GM21367 (cell line): ENCODE data around the gene QRFP.
"Not testable (repeated sequence)": the region's sequence is repeated elsewhere in the genome, so short reads cannot be mapped to it uniquely, and the experiment has no call there.

ENCODE experiments used
- ATAC-seq: cut with Tn5 transposase; IDR thresholded peaks from one replicate; pipeline ENCODE4 v1.9.1; 2021; ENCODE audit not compliant: unreplicated experiment

QRFP gene

DNA sequence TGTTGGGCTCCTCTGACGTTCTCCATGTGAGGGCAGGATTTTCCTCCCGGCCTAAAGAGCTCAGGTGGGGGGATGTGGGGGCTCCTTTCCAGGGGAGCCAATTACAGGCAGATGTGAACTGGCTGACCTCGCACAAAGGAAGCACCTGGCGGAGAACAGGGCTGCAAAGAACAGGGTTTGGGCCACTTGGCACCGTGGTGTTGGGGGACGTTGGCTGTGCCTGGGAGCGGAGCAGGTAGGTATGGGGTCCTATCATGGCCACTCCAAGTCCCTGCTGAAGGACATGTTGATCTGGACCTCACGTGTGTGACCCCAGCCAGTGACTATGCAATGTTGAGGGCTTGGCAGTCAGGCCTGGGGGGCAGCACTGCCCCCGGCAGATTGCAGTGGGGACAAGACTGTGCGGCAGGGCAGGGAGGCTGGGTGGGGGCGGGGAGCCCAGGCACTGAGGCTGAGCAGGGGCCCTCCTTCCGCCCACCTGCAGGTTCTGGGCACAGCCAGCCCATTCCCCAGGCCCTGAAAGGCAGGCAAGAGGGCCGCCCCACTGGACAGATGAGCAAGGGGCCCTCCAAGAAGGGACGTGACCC, 23.0 kb upstream of the QRFP start:
- ATAC-seq: no peak

DNA sequence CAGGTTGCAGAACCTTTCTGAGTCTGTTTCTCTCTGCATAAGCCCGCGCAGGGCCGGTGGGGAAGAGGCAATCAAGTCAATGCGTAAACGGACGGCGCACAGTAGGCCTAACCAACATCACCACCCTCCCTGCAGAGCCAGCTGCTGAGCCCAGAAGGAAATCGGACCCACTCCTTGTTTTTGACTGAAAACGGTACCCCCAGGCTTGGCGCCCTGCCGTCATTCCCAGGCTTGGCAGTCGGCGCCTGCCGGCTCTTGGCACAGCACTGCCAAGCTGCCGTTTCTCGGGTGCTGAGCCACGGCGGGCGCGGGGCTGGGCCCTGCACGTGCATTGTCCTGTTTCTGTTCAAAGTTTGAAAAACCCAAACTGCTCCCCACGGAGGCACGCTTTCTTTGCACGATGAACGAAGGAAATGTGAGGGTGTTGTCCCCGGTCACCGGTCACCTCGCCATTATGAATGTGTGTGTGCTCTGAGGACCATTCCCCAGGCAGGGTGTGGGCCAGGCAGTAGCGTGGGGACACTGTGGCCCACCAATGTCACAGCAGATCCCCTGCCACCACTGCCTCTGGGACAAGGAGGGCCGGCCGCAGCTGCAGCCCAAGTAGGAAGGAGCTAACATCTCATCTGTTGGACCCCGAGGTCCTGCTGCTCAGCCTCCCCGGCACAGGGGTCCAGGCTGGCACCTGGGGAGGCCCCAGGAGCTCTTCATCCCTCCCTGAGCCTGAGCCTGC, 22.4 kb upstream of the QRFP start:
- no peak for ATAC-seq

DNA sequence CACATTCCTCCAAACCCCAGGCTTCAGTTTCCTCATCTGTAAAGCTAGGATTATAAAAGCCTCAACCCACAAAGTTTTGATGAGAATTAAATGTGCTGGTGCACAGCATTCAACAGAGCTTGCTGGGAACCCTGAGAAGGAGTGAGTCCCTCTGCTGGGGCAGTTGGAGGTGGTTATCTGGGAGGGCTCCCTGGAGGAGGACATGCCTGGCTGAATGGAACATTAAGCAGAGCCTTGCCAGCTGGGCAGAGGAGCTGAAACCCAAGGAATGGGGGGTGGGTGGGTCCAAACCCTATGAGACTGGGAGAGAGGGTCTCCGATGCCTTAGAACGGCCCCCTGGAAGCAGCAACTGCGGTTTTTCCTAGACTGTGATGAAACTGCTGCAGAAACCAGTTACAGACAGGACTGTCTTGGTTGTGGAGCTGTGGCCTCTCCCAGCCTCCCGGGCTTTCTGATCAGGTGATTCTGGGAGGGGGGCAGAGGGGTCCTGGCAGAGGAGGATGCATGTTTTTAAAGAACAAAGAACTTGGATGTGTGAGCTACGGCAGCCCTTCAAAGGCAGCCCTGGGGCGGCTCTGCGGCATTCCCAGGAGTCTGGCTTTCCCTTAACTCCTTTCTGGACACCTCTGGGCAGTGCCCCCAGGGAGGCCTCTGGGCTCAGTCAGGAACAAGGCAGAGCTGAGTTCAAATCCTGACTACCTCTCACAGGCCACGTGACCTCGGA, 21.7 kb upstream of the QRFP start:
- no peak for ATAC-seq

DNA sequence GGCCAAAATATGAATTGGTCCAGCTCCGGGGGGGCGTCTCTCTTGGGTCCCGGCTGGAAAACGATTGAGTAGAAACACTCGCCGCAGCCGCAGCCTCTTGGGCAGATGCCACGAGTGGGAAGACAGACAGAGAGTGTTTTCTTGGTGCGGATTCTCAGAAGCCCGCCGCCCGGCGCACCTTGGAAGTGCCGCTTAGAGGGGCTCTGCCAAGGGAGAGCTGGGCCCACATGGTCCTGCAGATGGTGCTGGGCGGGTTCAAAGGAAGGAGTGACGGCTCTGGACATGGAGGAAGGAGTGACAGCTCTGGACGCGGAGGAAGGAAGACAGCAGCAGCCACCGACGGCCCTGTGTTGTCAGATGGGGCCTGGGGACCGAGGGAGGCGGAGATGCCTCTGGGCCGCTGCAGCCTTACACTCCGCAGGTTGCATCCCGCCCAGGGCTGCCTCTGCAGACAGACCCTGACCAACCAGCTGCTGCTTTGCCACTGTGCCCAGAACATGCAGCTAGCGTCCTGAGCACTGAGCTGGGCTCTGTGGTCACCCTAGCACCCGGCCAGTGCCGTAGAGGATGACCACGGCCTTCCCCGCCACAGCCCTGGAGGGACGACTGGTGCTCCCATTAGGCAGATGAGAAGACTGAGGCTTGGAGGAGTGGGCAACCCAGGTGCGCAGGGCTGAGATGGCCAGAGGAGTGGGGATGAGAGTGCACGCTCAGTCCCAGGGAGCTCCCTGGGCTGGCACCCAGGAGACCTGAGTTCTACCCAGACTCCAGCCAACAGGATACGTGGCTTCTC, 20.8 kb upstream of the QRFP start:
- ATAC-seq: no peak

DNA sequence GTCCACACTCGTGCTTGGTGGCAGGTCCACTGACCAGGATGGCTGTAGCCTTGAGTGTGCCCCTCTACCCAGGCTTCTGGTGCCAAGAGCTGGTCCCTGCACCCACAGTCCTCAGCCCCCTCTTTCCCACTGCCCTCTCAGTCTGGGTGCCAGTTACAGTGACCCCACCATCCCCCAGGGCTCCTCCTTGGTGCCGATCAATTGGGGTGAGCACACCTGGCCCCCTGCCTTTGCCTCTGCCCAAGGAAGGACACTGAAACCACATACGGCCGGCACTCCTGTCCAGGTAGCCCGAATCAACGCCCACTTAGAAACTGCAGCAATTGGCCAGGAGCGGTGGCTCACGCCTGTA, 18.5 kb upstream of the QRFP start:
- ATAC-seq: no peak

DNA sequence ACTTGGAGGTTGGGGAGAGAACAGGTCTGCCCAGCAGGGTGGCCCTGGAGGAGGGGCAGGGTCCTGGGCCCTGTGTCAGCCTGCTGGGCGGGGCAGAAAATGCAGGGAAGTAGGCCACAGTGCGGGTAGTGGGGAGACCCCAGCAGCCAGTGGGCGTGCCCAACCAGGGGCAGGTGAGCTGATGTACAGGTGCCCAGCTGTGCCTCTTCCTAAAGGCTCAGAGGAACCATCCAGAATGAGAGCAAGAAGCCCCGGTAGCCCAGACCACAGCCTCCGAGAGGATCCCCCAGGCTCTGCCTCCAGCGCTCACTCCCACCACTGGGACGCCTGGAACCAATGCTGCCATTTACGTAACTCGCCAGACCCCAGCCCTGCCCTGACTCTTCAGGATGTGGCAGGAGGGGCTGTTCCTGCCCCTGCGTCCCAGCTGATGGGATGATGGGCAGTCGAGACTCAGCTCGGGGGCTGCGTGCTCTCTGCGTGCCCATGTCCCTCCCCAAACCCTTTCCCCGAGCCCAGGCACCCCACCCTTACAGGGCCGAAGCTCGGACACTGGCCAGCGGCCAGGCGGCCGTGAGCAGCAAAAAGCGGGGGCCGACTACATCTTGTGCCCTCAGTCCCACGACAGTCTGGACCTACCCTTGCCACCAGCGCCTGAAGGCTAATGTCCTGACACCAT, 17.9 kb upstream of the QRFP start:
- no peak for ATAC-seq

DNA sequence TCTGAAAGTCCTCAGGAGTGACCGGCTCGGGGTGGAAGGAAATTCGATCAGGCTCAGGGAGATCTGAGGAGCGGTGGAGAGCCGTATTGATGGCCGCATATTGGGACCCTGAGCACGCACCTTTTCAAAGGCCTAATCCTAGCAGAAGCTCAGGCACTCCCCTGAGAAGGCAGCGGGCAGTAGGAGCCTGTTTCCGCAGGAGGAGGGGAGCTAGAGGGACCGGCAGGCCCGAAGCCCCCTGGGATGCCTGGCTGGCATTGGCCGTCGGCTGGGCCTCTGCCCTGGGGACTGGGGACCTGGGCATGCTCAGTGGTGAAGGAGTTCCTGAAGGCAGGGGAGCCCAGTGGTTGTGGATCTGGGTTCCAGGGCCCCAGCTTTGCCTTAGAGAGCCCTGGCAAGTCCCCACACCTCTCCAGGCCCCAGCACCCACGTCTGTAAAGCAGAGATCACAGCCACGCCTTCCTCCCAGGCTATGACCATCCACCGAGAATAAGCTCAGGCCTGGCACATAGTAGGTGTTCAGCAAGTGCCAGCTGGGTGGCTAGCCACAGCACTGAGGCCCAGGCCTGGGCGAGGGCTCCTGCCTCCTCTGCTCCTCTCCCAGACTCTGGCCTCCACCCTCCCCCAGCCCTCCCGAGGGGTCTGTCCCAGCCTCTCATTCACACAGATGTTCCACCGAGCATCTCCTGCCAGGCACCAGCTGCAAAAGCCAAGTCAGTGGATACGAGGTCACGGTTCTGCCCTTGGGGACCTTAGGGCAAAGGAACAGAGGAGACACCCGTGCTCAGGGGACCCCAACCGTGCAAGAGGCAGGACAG, 17.2 kb upstream of the QRFP start:
- no peak for ATAC-seq

DNA sequence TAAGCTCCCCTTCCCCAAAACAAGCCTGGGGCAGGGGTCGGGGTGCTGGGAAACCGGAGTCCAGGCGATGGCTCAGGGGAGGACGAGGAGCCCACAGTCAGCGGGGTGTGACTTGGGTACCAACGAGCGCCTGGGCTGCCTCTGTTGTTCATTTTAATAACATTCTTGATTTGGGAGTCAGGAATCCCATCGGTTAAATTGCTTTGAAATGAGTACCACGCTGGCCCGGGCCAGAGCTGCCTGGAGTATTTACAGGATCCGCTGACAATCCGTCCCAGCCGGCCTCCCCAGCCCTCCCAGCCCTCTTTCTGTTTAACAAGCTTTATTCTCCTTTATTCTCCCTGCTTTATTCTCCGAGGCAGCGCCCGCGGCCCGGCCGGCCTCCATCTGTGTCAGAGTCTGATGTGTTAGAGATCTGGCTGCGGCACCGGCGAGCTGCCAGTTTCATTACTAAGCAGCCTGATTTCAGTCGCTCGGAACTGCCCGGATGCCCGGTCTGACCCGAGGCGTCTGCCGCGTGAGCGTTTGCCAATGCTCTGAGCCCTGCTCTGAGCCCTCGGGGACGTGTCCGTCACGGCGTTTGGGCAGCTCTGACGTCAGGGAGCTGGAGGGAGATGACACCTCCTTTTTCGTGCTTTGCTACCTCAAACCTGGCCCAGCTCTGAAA, 16.5 kb upstream of the QRFP start:
- no peak for ATAC-seq

DNA sequence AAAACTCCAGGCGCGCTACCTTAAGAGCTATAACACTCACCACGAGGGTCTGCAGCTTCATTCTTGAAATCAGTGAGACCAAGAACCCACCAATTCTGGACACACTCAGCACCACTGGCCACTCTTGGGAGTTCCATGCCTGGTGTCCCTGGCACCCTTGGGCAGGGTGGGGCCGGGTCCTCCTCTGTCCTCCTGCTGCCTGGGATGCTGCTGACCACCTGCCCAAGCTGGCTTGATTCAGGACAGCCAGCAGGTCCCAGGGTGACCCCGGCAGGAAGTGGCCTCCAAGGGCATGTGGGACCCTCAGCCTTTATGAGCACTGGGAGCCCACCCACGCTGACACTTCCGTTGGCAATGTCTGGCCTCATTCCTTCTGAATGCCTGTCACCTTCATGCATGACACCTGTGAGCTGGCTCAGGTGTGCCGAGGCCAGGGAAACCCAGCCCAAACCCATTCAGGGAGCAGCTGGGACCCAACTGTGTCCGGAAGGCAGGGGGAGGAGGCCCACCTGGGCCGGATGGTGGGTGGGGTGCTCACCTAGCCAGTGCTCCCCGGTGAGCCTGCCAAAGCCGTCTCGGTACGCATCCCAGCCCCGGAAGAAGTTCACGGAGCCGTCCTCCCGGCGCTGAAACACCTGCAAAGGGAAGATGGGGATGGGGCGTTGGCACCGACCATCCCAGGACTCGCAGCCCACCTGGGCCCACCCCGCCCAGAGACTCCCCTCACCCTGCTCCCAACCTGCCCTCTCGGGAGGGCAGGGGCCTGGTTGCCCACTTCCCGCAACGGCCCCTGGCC, 14.8 kb upstream of the QRFP start:
- no peak for ATAC-seq

DNA sequence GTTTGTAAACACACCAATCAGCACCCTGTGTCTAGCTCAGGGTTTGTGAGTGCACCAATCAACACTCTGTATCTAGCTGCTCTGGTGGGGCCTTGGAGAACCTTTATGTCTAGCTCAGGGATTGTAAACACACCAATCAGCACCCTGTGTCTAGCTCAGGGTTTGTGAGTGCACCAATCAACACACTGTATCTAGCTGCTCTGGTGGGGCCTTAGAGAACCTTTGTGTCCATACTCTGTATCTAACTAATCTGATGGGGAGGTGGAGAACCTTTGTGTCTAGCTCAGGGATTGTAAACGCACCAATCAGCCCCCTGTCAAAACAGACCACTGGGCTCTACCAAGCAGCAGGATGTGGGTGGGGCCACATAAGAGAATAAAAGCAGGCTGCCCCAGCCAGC, 14.1 kb upstream of the QRFP start:
- not testable (repeated sequence) for ATAC-seq

DNA sequence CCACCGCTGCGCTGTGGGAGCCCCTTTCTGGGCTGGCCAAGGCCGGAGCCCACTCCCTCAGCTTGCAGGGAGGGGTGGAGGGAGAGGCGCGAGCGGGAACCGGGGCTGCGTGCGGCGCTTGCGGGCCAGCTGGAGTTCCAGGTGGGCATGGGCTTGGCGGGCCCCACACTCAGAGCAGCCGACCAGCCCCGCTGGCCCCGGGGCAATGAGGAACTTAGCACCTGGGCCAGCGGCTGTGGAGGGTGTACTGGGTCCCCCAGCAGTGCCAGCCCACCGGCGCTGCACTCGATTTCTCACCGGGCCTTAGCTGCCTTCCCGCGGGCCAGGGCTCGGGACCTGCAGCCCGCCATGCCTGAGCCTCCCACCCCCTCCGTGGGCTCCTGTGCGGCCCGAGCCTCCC, 13.4 kb upstream of the QRFP start:
- not testable (repeated sequence) for ATAC-seq

DNA sequence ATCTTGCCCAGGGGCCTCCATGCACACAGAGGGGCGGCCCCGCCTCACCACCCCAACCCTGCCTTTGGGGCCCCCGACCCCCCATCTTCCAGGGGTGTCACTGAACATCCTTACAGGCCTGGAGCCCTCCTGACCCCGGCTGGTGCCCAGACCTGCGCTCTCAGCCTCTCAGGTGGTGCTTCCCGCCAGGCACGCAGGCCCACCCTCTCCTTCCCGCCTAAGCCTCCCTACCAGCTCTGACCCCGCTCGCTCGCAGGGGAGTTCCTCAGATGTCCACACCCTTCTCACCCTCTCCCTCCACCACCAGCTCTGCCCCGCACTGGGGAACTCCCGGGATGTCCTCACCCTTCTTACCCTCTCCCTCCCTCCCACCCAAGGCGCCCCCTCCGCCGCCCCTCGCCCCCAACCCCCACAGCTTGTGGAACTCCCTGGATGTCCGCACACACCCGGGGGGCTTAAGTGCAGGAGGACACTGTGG, 12.3 kb upstream of the QRFP start:
- ATAC-seq: no peak

DNA sequence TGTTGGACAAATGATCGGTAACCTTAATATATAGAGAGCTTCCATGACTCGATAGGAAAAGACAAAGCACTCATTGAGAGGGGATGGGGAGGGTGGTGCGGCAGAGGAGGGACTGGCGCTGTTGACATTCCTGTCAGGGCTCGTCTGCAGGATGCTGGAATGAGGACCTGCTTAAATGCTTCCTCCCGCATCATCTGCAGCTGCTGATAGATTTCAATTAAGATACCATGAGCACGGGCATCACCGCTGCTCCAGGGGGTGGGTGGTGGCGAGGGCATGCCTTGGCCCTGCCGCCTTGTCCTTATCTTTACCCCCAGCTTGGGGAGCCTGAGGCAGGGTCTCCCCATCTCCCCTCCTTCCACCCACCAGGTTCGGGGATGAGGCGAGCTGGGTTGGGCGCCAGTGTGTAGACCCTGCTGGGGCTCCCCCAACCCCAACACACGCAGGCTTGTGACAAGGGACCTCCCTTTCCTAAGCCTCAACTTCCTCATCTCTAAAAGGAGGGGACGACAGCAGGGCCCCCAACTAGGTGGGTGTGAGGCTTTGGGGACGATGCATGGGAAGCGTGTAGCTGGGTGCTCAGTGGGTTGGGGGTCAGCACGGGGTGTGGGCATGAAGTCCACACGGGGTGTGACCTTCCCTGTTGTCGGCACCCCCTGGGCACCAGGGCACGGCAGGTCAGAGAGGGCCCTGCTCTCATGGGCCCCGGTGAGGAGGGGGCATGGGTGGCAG, 11.7 kb upstream of the QRFP start:
- ATAC-seq: no peak

DNA sequence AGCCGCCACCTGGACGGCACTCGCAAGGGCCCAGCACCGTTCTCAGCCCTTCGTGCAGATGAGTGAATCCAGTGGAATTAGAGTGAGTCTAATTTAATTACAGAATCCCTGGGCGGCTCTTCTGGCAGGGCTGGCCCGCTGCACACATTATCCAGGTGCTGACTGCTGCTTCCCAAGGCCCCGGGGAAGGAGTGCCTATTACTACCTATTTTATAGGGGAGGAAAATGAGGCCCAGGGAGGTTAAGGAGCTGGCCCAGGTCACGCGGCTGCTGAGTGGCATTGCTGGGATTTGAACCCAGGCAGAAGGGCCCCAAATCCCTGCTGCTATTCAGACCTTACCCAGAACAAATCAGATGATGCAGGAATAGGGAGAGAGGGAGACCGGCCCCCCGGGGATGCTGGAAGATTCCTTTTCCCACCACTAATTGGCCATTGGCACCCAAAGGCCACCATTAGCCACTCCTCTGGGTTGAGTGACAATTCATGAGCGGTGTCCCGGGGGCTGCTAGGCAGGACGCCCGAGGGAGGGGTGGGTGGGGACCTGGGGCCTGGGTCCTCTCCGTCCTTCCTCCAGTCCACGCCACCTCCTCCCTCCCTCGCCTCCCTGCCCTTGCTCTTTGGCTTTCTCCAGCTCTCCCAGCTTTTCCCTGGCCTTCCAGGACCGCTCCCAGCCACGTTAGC, 10.3 kb upstream of the QRFP start:
- no peak for ATAC-seq

DNA sequence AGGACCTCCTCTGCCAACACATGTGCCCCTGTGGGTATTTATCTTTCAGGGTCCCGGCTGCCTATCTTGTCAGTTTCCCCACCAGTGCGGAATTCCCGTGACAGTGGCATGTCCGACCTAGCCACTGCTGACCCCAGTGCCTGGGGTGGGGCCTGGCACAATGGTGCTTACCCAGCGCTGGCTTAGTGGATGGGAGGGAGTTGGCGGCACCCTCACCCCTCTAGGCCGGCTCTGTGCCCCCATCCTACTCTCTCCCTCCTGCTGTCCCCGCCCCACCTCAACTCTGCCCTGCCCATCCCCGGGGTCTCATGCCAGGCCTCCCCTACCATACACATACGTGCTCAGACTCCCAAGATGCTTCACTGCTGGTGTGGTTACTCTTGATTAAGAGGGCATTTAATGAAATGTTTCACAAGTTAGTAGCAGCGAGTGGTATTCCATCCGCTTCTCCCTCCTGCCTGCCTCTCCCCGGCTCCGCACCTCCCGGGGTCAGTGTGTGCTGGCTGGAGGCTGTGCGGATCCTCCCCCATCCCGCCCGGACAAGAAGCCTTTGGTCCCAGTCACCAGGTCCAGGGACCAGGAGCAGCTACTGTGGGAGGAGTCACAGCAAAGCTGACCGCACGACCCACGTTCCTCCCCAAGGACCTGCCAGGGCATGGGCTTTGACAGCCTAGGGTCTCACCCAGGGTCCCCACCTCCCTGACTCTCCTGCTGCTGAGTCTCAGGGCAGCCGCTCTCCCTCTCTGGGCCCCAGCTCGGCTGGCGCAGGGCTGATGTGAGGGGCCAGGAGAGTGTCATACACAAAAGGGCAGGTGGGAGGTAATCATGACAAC, 9.5 kb upstream of the QRFP start:
- ATAC-seq: no peak

DNA sequence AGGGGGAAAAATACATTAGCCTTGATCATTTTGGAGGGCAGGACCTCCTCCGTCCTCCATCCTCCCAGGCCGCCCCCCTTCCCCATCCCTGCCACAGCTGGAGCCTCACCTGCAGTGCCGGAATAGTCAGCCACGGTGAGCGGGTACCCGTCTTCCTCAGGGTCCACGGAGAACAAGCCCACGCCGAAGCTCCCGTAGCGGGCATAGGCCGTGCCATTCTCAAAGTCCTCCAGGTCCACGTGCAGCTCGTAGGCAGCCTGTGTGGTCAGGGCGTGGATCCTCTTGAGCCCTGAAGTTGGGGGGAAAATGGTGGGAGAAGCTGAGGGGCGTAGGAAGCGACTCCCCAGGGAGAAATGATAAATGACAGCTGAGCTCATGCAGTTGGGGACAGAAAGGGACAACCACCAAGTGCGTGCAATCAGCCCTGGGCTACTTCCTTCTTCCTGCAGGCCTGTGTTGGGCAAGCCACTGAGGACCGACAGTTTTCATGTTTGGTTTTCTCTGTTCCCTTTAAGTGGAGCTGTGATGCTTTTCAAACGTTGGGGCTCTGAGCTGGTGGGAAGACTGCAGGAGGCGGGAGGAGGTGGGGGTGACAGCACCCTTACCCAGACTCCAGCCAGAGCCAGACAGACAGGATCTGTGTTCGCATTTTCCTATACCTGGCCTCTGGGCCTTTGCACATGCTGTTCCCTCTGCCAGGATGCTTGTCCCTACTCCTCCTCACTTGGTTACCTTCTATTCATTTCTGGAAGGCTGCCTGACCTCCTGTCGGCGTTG, 8.7 kb upstream of the QRFP start:
- no peak for ATAC-seq
